ENCODE results near the gene EBPL. TPM values are rescaled to one million over a fixed set of nuclear protein-coding genes. Genes with fewer than 3 reads are reported as not detected.

EBPL gene
- total and polyA plus RNA-seq, 8 donors: 36.5 to 307 (median 65.1) TPM

DNA sequence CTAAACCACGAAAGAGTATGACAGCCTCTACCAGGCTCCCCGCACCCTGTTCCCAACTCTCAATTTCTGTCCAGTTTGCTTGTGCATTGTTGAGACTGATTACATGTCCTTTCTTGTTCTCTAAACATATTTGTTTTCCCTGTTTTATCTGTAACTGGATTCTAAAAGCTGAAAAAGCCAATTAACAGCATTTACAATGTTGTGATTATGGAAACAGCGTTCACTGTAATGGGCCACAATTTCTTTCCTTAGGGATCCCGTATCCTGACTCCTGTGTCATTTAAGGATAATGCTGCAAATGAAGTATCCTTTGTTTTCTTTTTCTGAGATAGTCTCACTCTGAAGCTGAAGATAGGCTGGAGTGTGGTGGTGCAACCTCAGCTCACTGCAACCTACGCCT, 20.5 kb downstream of the EBPL start:
- TF ChIP-seq POLR2AphosphoS5 (IDR thresholded peaks at IDR 0.05): no peak
- TF ChIP-seq EP300 (IDR thresholded peaks at IDR 0.05): no peak
- TF ChIP-seq POLR2A (IDR thresholded peaks at IDR 0.05): no peak
- TF ChIP-seq, protein P1, sequence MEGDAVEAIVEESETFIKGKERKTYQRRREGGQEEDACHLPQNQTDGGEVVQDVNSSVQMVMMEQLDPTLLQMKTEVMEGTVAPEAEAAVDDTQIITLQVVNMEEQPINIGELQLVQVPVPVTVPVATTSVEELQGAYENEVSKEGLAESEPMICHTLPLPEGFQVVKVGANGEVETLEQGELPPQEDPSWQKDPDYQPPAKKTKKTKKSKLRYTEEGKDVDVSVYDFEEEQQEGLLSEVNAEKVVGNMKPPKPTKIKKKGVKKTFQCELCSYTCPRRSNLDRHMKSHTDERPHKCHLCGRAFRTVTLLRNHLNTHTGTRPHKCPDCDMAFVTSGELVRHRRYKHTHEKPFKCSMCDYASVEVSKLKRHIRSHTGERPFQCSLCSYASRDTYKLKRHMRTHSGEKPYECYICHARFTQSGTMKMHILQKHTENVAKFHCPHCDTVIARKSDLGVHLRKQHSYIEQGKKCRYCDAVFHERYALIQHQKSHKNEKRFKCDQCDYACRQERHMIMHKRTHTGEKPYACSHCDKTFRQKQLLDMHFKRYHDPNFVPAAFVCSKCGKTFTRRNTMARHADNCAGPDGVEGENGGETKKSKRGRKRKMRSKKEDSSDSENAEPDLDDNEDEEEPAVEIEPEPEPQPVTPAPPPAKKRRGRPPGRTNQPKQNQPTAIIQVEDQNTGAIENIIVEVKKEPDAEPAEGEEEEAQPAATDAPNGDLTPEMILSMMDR (IDR thresholded peaks at IDR 0.05): no peak
- no peak for DNase-seq
- intact Hi-C loops (cut with DNase I; ENCODE audit: low total_unique reads): no loop called here
- WGBS, 5 donors: 37 to 72% (median 63%) methylated on average over 5 of the region's 5 CpGs
- no peak overlapping the region for H3K27ac ChIP-seq
- no peak overlapping the region for H3K4me3 ChIP-seq
- no peaks in the 10 kb centered on the region for H3K27me3 ChIP-seq
- H3K36me3 ChIP-seq: peaks cover 15 to 34% (median 24%) of the 10 kb centered on the region in 4 donors
- no peaks in the 10 kb centered on the region for H3K9me3 ChIP-seq
- peaks cover 0 to 21% (median 10%) of the 10 kb centered on the region in 4 donors for H3K4me1 ChIP-seq

DNA sequence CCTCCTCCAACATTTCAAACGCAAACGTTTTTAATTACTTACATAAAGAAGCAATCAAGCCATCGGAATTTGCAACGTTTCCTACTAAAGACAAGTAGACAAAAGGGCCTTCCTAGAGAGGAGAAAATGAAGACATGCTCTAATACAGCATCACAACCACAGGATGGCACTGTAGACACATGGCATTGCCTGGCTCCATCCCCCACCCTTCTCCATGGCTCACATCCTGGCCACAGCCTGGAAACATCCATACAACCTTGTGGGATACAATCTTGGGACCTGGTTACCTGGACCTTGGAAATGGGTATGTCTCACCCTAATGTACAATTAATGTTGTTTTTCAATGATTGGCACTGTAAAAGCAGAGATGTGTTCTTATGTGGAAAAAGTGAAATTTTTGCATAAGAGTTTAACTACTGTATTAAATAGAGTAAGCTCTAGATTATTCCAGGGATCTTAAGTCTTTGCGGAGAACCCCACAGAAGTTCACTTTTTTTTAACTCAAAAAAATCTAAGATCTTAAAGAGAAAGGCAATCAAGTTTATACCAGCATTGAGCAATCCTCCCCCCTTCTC, 21.5 kb downstream of the EBPL start:
- TF ChIP-seq POLR2A (IDR thresholded peaks at IDR 0.05) (no peak), POLR2AphosphoS5 (IDR thresholded peaks at IDR 0.05) (peak in 2 of 3 donors; percentile 9 to 24)
- TF ChIP-seq, protein P1 (IDR thresholded peaks at IDR 0.05): peak in 5 of 7 experiments; percentile 16 to 70 (median 56)
- H3K4me1 ChIP-seq: peaks cover 0 to 21% (median 10%) of the 10 kb centered on the region in 4 donors
- H3K9me3 ChIP-seq: no peaks in the 10 kb centered on the region
- H3K27me3 ChIP-seq: no peaks in the 10 kb centered on the region
- intact Hi-C loops (cut with DNase I; ENCODE audit: low total_unique reads): loop anchor here (5.0 kb wide), 1 partner anchor 172 kb away; no protein-coding TSS in a partner anchor
- DNase-seq: peak; percentile 64 to 93
- no peak overlapping the region for H3K4me3 ChIP-seq
- WGBS, 5 donors: 48 to 65% (median 58%) methylated on average over 5 of the region's 5 CpGs
- H3K36me3 ChIP-seq: peaks cover 17 to 34% (median 25%) of the 10 kb centered on the region in 4 donors
- no peak overlapping the region for H3K27ac ChIP-seq

DNA sequence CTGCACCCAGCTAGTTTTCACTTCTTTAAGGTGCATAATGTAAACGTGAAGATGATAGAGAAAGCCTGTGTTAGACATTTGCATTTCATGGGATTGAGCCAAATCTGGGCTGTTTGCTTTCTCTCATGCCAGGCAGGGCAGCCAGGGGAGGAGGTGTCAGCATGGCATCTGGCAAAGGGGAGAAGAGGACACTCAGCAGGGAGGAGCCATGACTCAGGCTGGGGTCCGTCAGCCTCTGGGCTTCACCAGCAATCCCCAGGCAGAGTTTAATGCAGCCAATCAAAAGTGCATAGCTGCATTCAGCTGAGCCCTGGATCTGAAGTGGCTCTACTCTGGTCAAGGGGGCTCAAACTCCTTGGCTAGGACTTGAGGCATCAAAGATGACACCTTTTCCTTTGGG, 23.5 kb downstream of the EBPL start:
- no peaks in the 10 kb centered on the region for H3K27me3 ChIP-seq
- intact Hi-C loops (cut with DNase I; ENCODE audit: low total_unique reads): loop anchor here (5.0 kb wide), 1 partner anchor 175 kb away; no protein-coding TSS in a partner anchor
- peaks cover 0 to 21% (median 10%) of the 10 kb centered on the region in 4 donors for H3K4me1 ChIP-seq
- peaks cover 17 to 36% (median 28%) of the 10 kb centered on the region in 4 donors for H3K36me3 ChIP-seq
- no peak for DNase-seq
- H3K4me3 ChIP-seq: no peak overlapping the region
- no peaks in the 10 kb centered on the region for H3K9me3 ChIP-seq
- 55 to 73% (median 64%) methylated on average over 1 to 2 of the region's 2 CpGs for WGBS, 5 donors
- no peak overlapping the region for H3K27ac ChIP-seq
- TF ChIP-seq POLR2A (IDR thresholded peaks at IDR 0.05) (no peak), POLR2AphosphoS5 (IDR thresholded peaks at IDR 0.05) (no peak), EP300 (IDR thresholded peaks at IDR 0.05) (no peak)
- TF ChIP-seq, protein P1 (IDR thresholded peaks at IDR 0.05): no peak

DNA sequence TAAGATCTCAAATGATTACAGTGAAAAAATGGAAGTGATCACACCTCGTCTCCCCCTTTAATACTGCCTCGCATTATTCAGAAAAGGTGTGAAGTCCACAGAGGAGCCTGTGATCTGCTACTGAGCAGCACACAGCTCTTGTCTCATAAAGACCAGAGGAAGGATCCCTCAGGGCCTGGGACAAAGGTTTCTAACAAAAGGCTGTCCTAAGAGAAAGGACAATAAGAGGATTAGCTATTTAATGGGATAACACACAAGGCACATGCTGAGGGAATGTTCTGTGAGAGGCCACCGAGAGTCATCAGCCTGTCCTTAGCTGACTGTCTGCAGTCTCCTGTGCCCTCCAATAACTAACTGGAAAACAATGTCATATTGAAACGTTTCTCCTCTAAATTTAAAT, 26.7 kb downstream of the EBPL start:
- Histone ChIP-seq H3K36me3 (peaks cover 17 to 67% (median 58%) of the 10 kb centered on the region in 4 donors), H3K4me1 (peaks cover 0 to 3% (median under 1%) of the 10 kb centered on the region in 4 donors), H3K27me3 (no peaks in the 10 kb centered on the region), H3K27ac (no peak overlapping the region), H3K4me3 (no peak overlapping the region), H3K9me3 (no peaks in the 10 kb centered on the region)
- intact Hi-C loops (cut with DNase I; ENCODE audit: low total_unique reads): loop anchor here (5.0 kb wide), 1 partner anchor 178 kb away; no protein-coding TSS in a partner anchor
- no peak for TF ChIP-seq POLR2AphosphoS5 (IDR thresholded peaks at IDR 0.05)
- TF ChIP-seq, protein P1 (IDR thresholded peaks at IDR 0.05): no peak
- no peak for TF ChIP-seq POLR2A (IDR thresholded peaks at IDR 0.05)
- no peak for TF ChIP-seq EP300 (IDR thresholded peaks at IDR 0.05)
- no peak for DNase-seq
- 83 to 89% (median 85%) methylated on average over 4 of the region's 4 CpGs for WGBS, 5 donors
